GM12878 (cell line): Measurements from ENCODE around the gene SYT10. TPM values are rescaled to one million over a fixed set of nuclear protein-coding genes. Genes with fewer than 3 reads are reported as not detected.

Source experiments
- ATAC-seq: fragments of 200-7000 bp; cut with Tn5 transposase; 3 replicates; pipeline ENCODE4 v1.9.1; 2020; ENCODE audit warnings: mild to moderate bottlenecking, moderate library complexity
- BruUV-seq: library from RNA; stranded (reverse); fragments of 400-500 nt; replicated peaks from 2 replicates; lab custom pipeline; 2021; lab: Mats Ljungman, UMichigan
- CTCF ChIA-PET: fragments of 300-600 bp; sonication (Branson Sonifier 250); formaldehyde crosslinking; extraction: SDS; loops from one replicate; lab custom pipeline; 2021; ENCODE audit warnings: inconsistent platforms; lab: Yijun Ruan, JAX
- POLR2A ChIA-PET: fragments of 350-600 bp; formaldehyde crosslinking; extraction: SDS; loops from one replicate; lab custom pipeline; 2021; ENCODE audit warnings: inconsistent platforms; lab: Charles Lee
- RAD21 ChIA-PET: fragments of 300-600 bp; sonication (Branson Sonifier 250); formaldehyde crosslinking; loops from one replicate; lab custom pipeline; 2023; ENCODE audit warnings: antibody characterized with exemption; ENCODE audit not compliant: unreplicated experiment; lab: Charles Lee
- SMC1A ChIA-PET: fragments of 300-600 bp; sonication (Branson Sonifier 250); formaldehyde crosslinking; loops from one replicate; lab custom pipeline; 2023; ENCODE audit not compliant: unreplicated experiment, uncharacterized antibody; lab: Charles Lee
- DNase-seq: peaks from one replicate; pipeline ENCODE4 v3.0.0-alpha.2; 2011; ENCODE audit warnings: low read depth, low spot score
- FAIRE-seq: peaks from 3 replicates; lab custom pipeline; 2011; peaks lifted over from hg19 to GRCh38; lab: Jason Lieb, UNC
- H2AFZ ChIP-seq: 2 replicates; pipeline ENCODE4 v1.6.0; 2011; ENCODE audit warnings: low read depth, low read length, control low read depth; ENCODE audit not compliant: control insufficient read depth
- H3K27ac ChIP-seq: 2 replicates; pipeline ENCODE4 v1.5.1; 2011; ENCODE audit warnings: control low read depth; ENCODE audit not compliant: control insufficient read depth, insufficient read depth
- H3K27me3 ChIP-seq, 2 experiments: replicated peaks in 1 of 2; 2 replicates each; pipeline versions ENCODE4 v1.6.0 to v1.6.1; 2011; ENCODE audit warnings: low read length in 1 of 2; ENCODE audit not compliant: control insufficient read depth in 2 of 2, insufficient read depth in 2 of 2
- H3K36me3 ChIP-seq, 2 experiments: 2 replicates each; pipeline ENCODE4 v1.5.1; 2011; ENCODE audit warnings: low read length in 1 of 2; ENCODE audit not compliant: control insufficient read depth in 2 of 2, insufficient read depth in 2 of 2
- H3K4me1 ChIP-seq: 2 replicates; pipeline ENCODE4 v1.6.1; 2011; ENCODE audit warnings: mild to moderate bottlenecking, low read length, moderate library complexity, mixed read lengths; ENCODE audit not compliant: control insufficient read depth, insufficient read depth
- H3K4me2 ChIP-seq: 2 replicates; pipeline ENCODE4 v1.6.0; 2011; ENCODE audit warnings: control low read depth; ENCODE audit not compliant: control insufficient read depth, insufficient read depth
- H3K4me3 ChIP-seq: fragments of 200-600 bp; sonication (generic); 2 replicates; pipeline ENCODE4 v1.5.1; 2016
- H3K79me2 ChIP-seq: 2 replicates; pipeline ENCODE4 v1.6.0; 2011; ENCODE audit warnings: low read length; ENCODE audit not compliant: control insufficient read depth, insufficient read depth
- H3K9ac ChIP-seq: 2 replicates; pipeline ENCODE4 v1.8.0; 2011; ENCODE audit warnings: low read length, control low read depth, mixed read lengths; ENCODE audit not compliant: control insufficient read depth, insufficient read depth
- H3K9me3 ChIP-seq: replicated peaks from 3 replicates; pipeline ENCODE4 v1.5.1; 2011; ENCODE audit warnings: mild to moderate bottlenecking, low read length; ENCODE audit not compliant: control insufficient read depth, insufficient read depth
- H4K20me1 ChIP-seq: 2 replicates; pipeline ENCODE4 v1.6.0; 2011; ENCODE audit not compliant: control insufficient read depth, insufficient read depth
- BMI1 ChIP-seq: fragments of 450-650 bp; IDR thresholded peaks from 2 replicates; pipeline ENCODE4 v1.6.1; 2016; ENCODE audit warnings: mild to moderate bottlenecking, moderate library complexity, borderline replicate concordance
- CBX5 ChIP-seq: sonication (generic); IDR thresholded peaks from 2 replicates; pipeline ENCODE4 v1.6.1; 2016; ENCODE audit warnings: low read depth, moderate library complexity, mild to moderate bottlenecking, inconsistent platforms
- E4F1 ChIP-seq: fragments of 450-650 bp; IDR thresholded peaks from 2 replicates; pipeline ENCODE4 v1.6.1; 2018; ENCODE audit warnings: borderline replicate concordance, mild to moderate bottlenecking; ENCODE audit not compliant: partially characterized antibody
- MXI1 ChIP-seq: fragments of 150-350 bp; IDR thresholded peaks from 2 replicates; pipeline ENCODE4 v1.6.1; 2011; ENCODE audit warnings: low read depth, mild to moderate bottlenecking, inconsistent platforms, low read length, improper control_type of control experiment
- NRF1 ChIP-seq: conservative IDR thresholded peaks from 2 replicates; pipeline ENCODE4 v1.6.1; 2011; ENCODE audit warnings: mild to moderate bottlenecking, low read depth, low read length, improper control_type of control experiment
- RAD21 ChIP-seq: IDR thresholded peaks from 2 replicates; pipeline ENCODE4 v1.6.1; 2011; ENCODE audit warnings: mild to moderate bottlenecking, low read depth, low read length, moderate library complexity; ENCODE audit not compliant: insufficient read depth
- SUZ12 ChIP-seq: fragments of 200-600 bp; sonication (generic); IDR thresholded peaks from one replicate; pipeline ENCODE4 v1.6.1; 2018; ENCODE audit warnings: antibody characterized with exemption, mild to moderate bottlenecking; ENCODE audit not compliant: unreplicated experiment
- ZBTB40 ChIP-seq: fragments of 450-650 bp; IDR thresholded peaks from 2 replicates; pipeline ENCODE4 v1.6.1; 2016; ENCODE audit warnings: mild to moderate bottlenecking, moderate library complexity, borderline replicate concordance
- ZNF24 ChIP-seq: fragments of 450-650 bp; IDR thresholded peaks from 2 replicates; pipeline ENCODE4 v1.6.1; 2017; ENCODE audit warnings: antibody characterized with exemption, mild to moderate bottlenecking
- WGBS: methylation state at CpG from one replicate; pipeline ENCODE4 v1.1.6; 2016; ENCODE audit warnings: low lambda C conversion rate; ENCODE audit not compliant: insufficient replicate concordance, insufficient coverage; ENCODE audit errors: missing lambda C conversion rate; 5-methylcytosine and 5-hydroxymethylcytosine counted together
- in situ Hi-C: fragments of 300-500 bp; cut with MboI; formaldehyde crosslinking; loops from 9 replicates; pipeline ENCODE4 v1.14.3; 2018; ENCODE audit warnings: mixed read lengths
- intact Hi-C: fragments of 100-400 bp; cut with micrococcal nuclease; formaldehyde crosslinking; loops from one replicate; pipeline ENCODE4 v1.14.2; 2022; ENCODE audit not compliant: unreplicated experiment
- polyA plus RNA-seq, 11 experiments: library from polyadenylated mRNA; depleted of rRNA in 4 of 11; unstranded in 6 of 11; stranded (reverse) in 5 of 11; fragments of >200 nt; fragmentation: Nextera tagmentation in 4 of 11; fragmentation: Illumina TruSeq in 1 of 11; extraction: Ambion mirVana in 4 of 11; extraction: Trizol in 1 of 11; gene quantifications; 1 replicate in 1 of 11; 2 replicates in 10 of 11; pipeline versions ENCODE4 v1.2.1 to v1.2.3, GENCODE V29; 2011 to 2016; ENCODE audit warnings: inconsistent platforms in 2 of 11, missing spikeins in 2 of 11, low read depth in 1 of 11
- total RNA-seq, 4 experiments: library from RNA; depleted of rRNA in 3 of 4; stranded (reverse); fragments of >200 nt in 3 of 4; fragmentation: Illumina TruSeq in 1 of 4; extraction: Trizol in 1 of 4; gene quantifications; 2 replicates each; pipeline versions ENCODE4 v1.2.1 to v1.2.3, GENCODE V29; 2013 to 2021

SYT10 gene
- total and polyA plus RNA-seq, 10 of the 15 experiments (the other 5 are each of a cell fraction or from before 2014, with no cell fraction given) = 0.05 TPM; not detected in 9

GRCh38 chr12:33438851-33439586 is 600 bp downstream of the SYT10 start:
- BruUV-seq = no TSS peak
- RAD21 ChIA-PET = no interaction called here
- FAIRE-seq = no peak
- no peak for TF ChIP-seq BMI1
- TF ChIP-seq SUZ12 = no peak
- TF ChIP-seq ZBTB40 = no peak
- TF ChIP-seq NRF1 = no peak
- no peak for TF ChIP-seq ZNF24
- TF ChIP-seq CBX5 = no peak
- no peak for TF ChIP-seq MXI1
- no peak for TF ChIP-seq RAD21
- no peak for TF ChIP-seq E4F1
- POLR2A ChIA-PET = no interaction called here
- CTCF ChIA-PET = no interaction called here
- no peak overlapping the region for H2AFZ ChIP-seq
- no peak overlapping the region for H3K27ac ChIP-seq
- SMC1A ChIA-PET = no interaction called here
- 76% methylated on average over 59 of the region's 68 CpGs for WGBS
- no peak overlapping the region for H3K4me3 ChIP-seq
- H3K4me2 ChIP-seq = peak overlapping the region; percentile 21
- H3K27me3 ChIP-seq = peaks cover 0 to 7% of the 10 kb centered on the region in 2 experiments; a peak in 2 of 4 replicates
- H4K20me1 ChIP-seq = no peaks in the 10 kb centered on the region
- DNase-seq = no peak
- H3K9me3 ChIP-seq = no peaks in the 10 kb centered on the region; the same call in 2 of the 3 replicates
- no peak overlapping the region for H3K9ac ChIP-seq
- no peaks in the 10 kb centered on the region for H3K4me1 ChIP-seq
- H3K79me2 ChIP-seq = no peaks in the 10 kb centered on the region
- in situ Hi-C loops (no loop called here), intact Hi-C loops (no loop called here)
- no peak for ATAC-seq
- H3K36me3 ChIP-seq = no peaks in the 10 kb centered on the region
